K562 (cell line): ENCODE data around the gene GRK3. TPM values are rescaled to one million over a fixed set of nuclear protein-coding genes. Genes with fewer than 3 reads are reported as not detected.

ENCODE experiments used
- CBX3 ChIP-seq, 2 experiments: IDR thresholded peaks; 1 replicate in 1 of 2; 2 replicates in 1 of 2; pipeline ENCODE4 v1.6.1; 2012; ENCODE audit warnings: inconsistent platforms in 2 of 2, low read length in 2 of 2, borderline replicate concordance in 1 of 2, control low read depth in 1 of 2
- CSDE1 ChIP-seq, 2 experiments: fragments of 450-650 bp; IDR thresholded peaks; 2 replicates each; pipeline ENCODE4 v1.6.1; 2016; ENCODE audit warnings: mild to moderate bottlenecking in 1 of 2
- MTA1 ChIP-seq: fragments of 450-650 bp; IDR thresholded peaks from 2 replicates; pipeline ENCODE4 v1.6.1; 2017; ENCODE audit warnings: borderline replicate concordance
- NCOR1 ChIP-seq: fragments of 450-650 bp; IDR thresholded peaks from 2 replicates; pipeline ENCODE4 v1.6.1; 2016; ENCODE audit warnings: mild to moderate bottlenecking, moderate library complexity
- ZNF24 ChIP-seq: fragments of 450-650 bp; IDR thresholded peaks from 2 replicates; pipeline ENCODE4 v1.6.1; 2016
- ZNF274 ChIP-seq: IDR thresholded peaks from 2 replicates; pipeline ENCODE4 v1.6.1; 2011; ENCODE audit warnings: low read depth, mild to moderate bottlenecking, low read length, moderate library complexity, borderline replicate concordance
- ZNF507 ChIP-seq: conservative IDR thresholded peaks from 2 replicates; pipeline ENCODE4 v1.6.1; 2017; ENCODE audit warnings: missing genetic modification characterization, missing compliant biosample characterization
- ZNF609 ChIP-seq: sonication (generic); formaldehyde crosslinking; IDR thresholded peaks from 2 replicates; pipeline ENCODE4 v1.8.1; 2023; ENCODE audit warnings: missing genetic modification reagents, mild to moderate bottlenecking, borderline replicate concordance
- polyA plus RNA-seq, 8 experiments: library from polyadenylated mRNA; depleted of rRNA in 4 of 8; stranded (reverse) in 5 of 8; unstranded in 3 of 8; fragments of >200 nt; fragmentation: Nextera tagmentation in 2 of 8; fragmentation: Illumina TruSeq in 1 of 8; extraction: Ambion mirVana in 2 of 8; extraction: Trizol in 1 of 8; gene quantifications; 2 replicates each; pipeline versions ENCODE4 v1.2.1 to v1.2.3, GENCODE V29; 2011 to 2014; ENCODE audit warnings: inconsistent platforms in 1 of 8, missing spikeins in 1 of 8
- total RNA-seq, 7 experiments: library from RNA; depleted of rRNA in 6 of 7; stranded (reverse); fragments of >200 nt in 6 of 7; fragmentation: Illumina TruSeq in 2 of 7; extraction: Trizol in 2 of 7; gene quantifications; 2 replicates each; pipeline versions ENCODE4 v1.2.1 to v1.2.3, GENCODE V29; 2011 to 2021; ENCODE audit warnings: low replicate concordance in 1 of 7
- TF ChIP-seq, protein P1 (sequence below): fragments of 250-450 bp; sonication (Bioruptor Pico); IDR thresholded peaks from 2 replicates; pipeline ENCODE4 v1.5.1; 2021; ENCODE audit warnings: mild to moderate bottlenecking
- TF ChIP-seq, protein P2 (sequence below): fragments of 250-450 bp; sonication (Bioruptor Pico); IDR thresholded peaks from 2 replicates; pipeline ENCODE4 v1.5.0; 2022; ENCODE audit warnings: mild to moderate bottlenecking
- TF ChIP-seq, protein P3 (sequence below): fragments of 250-450 bp; sonication (Bioruptor Pico); IDR thresholded peaks from 2 replicates; pipeline ENCODE4 v1.8.0; 2022; ENCODE audit warnings: inconsistent platforms, mild to moderate bottlenecking, moderate library complexity, borderline replicate concordance

The GRK3 gene
- total and polyA plus RNA-seq, 9 of the 15 experiments (the other 6 are each of a cell fraction or from before 2014, with no cell fraction given), result 1.4 to 7.6 (median 3.6) TPM

GRCh38 chr22:25762147-25762546 lies 197.7 kb downstream of the GRK3 start (continued):
- TF ChIP-seq, protein P1, sequence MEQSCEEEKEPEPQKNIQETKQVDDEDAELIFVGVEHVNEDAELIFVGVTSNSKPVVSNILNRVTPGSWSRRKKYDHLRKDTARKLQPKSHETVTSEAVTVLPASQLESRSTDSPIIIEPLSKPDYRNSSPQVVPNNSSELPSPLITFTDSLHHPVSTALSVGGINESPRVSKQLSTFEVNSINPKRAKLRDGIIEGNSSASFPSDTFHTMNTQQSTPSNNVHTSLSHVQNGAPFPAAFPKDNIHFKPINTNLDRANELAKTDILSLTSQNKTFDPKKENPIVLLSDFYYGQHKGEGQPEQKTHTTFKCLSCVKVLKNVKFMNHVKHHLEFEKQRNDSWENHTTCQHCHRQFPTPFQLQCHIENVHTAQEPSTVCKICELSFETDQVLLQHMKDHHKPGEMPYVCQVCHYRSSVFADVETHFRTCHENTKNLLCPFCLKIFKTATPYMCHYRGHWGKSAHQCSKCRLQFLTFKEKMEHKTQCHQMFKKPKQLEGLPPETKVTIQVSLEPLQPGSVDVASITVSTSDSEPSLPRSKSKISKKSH (CRISPR knock-in tag), result no peak
- TF ChIP-seq ZNF507 (no peak), MTA1 (peak; percentile 61; the same call in 1 of the 2 replicates), ZNF274 (no peak), ZNF609 (CRISPR knock-in tag) (no peak), CSDE1 (IDR thresholded peaks at IDR 0.05) (no peak), NCOR1 (peak; percentile 88), ZNF24 (no peak), CBX3 (IDR thresholded peaks at IDR 0.05; ENCODE audit: borderline replicate concordance in 1 of 2, low read length in 2 of 2) (no peak)
- TF ChIP-seq, protein P2, sequence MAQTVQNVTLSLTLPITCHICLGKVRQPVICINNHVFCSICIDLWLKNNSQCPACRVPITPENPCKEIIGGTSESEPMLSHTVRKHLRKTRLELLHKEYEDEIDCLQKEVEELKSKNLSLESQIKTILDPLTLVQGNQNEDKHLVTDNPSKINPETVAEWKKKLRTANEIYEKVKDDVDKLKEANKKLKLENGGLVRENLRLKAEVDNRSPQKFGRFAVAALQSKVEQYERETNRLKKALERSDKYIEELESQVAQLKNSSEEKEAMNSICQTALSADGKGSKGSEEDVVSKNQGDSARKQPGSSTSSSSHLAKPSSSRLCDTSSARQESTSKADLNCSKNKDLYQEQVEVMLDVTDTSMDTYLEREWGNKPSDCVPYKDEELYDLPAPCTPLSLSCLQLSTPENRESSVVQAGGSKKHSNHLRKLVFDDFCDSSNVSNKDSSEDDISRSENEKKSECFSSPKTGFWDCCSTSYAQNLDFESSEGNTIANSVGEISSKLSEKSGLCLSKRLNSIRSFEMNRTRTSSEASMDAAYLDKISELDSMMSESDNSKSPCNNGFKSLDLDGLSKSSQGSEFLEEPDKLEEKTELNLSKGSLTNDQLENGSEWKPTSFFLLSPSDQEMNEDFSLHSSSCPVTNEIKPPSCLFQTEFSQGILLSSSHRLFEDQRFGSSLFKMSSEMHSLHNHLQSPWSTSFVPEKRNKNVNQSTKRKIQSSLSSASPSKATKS (CRISPR knock-in tag), result no peak
- TF ChIP-seq, protein P3, sequence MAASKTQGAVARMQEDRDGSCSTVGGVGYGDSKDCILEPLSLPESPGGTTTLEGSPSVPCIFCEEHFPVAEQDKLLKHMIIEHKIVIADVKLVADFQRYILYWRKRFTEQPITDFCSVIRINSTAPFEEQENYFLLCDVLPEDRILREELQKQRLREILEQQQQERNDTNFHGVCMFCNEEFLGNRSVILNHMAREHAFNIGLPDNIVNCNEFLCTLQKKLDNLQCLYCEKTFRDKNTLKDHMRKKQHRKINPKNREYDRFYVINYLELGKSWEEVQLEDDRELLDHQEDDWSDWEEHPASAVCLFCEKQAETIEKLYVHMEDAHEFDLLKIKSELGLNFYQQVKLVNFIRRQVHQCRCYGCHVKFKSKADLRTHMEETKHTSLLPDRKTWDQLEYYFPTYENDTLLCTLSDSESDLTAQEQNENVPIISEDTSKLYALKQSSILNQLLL (CRISPR knock-in tag), result no peak
